OCI-LY3 (cell line): ENCODE results near the gene TNFRSF6B.

ENCODE experiments used
- EZH2phosphoT487 ChIP-seq: fragments of 200-600 bp; shearing (Covaris generic); IDR thresholded peaks from 2 replicates; pipeline ENCODE4 v1.6.1; 2018; ENCODE audit warnings: antibody characterized with exemption, mixed run types, low read depth
- TF ChIP-seq, protein P1 (sequence below): fragments of 200-600, 300-600 bp; sonication (generic); IDR thresholded peaks from 2 replicates; pipeline ENCODE4 v1.5.1; 2014; ENCODE audit warnings: antibody characterized with exemption, low read length, low read depth

DNA sequence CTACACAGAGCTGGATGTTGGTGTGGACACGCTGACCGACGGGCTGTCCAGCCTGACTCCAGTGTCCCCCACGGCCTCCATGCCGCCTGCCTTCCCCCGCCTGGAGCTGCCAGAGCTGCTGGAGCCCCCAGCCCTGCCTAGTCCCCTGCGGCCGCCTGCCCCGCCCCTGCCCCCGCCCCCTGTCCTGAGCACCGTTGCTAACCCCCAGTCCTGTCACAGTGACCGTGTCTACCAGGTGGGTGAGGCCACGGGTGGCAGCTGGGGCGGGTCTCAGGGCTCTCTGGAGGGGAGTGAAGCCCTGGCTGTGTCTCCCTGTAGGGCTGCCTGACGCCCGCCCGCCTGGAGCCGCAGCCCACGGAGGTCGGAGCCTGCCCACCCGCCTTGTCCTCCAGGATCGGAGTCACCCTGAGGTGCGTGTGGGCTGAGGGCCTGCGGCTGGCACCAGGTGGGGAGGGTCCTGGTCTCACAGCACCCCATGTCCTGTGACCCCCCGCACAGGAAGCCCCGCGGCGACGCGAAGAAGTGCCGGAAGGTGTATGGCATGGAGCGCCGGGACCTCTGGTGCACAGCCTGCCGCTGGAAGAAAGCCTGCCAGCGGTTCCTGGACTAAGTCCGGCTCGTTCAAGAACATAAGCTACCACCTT lies 46.1 kb downstream of the TNFRSF6B start:
- TF ChIP-seq, protein P1, sequence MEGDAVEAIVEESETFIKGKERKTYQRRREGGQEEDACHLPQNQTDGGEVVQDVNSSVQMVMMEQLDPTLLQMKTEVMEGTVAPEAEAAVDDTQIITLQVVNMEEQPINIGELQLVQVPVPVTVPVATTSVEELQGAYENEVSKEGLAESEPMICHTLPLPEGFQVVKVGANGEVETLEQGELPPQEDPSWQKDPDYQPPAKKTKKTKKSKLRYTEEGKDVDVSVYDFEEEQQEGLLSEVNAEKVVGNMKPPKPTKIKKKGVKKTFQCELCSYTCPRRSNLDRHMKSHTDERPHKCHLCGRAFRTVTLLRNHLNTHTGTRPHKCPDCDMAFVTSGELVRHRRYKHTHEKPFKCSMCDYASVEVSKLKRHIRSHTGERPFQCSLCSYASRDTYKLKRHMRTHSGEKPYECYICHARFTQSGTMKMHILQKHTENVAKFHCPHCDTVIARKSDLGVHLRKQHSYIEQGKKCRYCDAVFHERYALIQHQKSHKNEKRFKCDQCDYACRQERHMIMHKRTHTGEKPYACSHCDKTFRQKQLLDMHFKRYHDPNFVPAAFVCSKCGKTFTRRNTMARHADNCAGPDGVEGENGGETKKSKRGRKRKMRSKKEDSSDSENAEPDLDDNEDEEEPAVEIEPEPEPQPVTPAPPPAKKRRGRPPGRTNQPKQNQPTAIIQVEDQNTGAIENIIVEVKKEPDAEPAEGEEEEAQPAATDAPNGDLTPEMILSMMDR = no peak
- no peak for TF ChIP-seq EZH2phosphoT487
